ENCODE measurements around the gene NACC2.

The NACC2 gene

DNA sequence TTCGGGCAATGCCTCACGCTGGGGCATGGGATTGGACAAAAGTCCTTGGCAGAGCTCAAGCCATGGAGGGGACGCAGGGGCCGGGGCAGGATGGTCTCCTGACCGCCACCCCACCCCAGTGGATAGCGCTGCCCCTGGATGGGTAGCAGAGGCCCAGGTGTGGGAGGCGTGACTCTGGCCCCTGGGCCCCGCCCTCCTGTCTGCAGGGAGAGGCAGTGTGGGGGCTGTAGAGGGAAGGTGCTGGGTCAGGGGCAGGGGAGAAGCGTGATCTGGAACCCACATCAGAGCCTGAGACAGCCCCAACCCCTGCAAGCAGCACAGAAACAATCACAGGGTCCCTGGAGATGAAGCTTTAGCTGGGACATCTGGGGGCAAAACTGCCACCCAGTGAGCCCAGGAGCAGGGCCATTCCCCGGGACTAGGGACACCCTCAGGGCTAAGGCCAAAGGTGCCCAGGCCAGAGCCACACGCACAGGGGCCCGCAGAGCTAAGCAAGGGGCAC, 36.2 kb downstream of the NACC2 start:
- DNase-seq (ENCODE audit: low read depth): no peak
- TF ChIP-seq, protein P1, sequence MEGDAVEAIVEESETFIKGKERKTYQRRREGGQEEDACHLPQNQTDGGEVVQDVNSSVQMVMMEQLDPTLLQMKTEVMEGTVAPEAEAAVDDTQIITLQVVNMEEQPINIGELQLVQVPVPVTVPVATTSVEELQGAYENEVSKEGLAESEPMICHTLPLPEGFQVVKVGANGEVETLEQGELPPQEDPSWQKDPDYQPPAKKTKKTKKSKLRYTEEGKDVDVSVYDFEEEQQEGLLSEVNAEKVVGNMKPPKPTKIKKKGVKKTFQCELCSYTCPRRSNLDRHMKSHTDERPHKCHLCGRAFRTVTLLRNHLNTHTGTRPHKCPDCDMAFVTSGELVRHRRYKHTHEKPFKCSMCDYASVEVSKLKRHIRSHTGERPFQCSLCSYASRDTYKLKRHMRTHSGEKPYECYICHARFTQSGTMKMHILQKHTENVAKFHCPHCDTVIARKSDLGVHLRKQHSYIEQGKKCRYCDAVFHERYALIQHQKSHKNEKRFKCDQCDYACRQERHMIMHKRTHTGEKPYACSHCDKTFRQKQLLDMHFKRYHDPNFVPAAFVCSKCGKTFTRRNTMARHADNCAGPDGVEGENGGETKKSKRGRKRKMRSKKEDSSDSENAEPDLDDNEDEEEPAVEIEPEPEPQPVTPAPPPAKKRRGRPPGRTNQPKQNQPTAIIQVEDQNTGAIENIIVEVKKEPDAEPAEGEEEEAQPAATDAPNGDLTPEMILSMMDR (IDR thresholded peaks at IDR 0.05; ENCODE audit: control insufficient read depth, extremely low read depth, insufficient read depth): no peak
- H3K4me3 ChIP-seq (ENCODE audit: low read depth, low read length): no peak overlapping the region

DNA sequence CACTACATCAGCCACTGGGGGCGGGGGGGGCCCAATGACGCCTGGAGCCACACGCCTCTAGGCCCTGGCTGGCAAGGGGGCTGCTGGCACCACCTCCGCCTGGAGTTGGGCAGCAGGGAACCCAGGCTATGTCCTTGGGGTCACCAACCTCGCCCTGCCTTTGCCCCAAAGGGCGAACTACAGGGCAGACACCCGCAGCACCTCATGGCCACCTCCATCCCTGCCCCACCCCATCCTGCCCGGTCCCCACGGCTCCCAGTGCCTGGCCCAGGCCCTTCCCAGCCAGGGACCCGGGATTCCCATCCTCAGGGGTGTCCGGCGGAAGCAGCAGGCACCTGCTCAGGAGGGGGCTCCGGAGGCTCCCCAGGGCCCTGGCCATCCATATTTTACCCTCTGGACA, 37.0 kb downstream of the NACC2 start:
- TF ChIP-seq, protein P1 (IDR thresholded peaks at IDR 0.05; ENCODE audit: control insufficient read depth, extremely low read depth, insufficient read depth): no peak
- DNase-seq (ENCODE audit: low read depth): no peak
- no peak overlapping the region for H3K4me3 ChIP-seq (ENCODE audit: low read depth, low read length)

DNA sequence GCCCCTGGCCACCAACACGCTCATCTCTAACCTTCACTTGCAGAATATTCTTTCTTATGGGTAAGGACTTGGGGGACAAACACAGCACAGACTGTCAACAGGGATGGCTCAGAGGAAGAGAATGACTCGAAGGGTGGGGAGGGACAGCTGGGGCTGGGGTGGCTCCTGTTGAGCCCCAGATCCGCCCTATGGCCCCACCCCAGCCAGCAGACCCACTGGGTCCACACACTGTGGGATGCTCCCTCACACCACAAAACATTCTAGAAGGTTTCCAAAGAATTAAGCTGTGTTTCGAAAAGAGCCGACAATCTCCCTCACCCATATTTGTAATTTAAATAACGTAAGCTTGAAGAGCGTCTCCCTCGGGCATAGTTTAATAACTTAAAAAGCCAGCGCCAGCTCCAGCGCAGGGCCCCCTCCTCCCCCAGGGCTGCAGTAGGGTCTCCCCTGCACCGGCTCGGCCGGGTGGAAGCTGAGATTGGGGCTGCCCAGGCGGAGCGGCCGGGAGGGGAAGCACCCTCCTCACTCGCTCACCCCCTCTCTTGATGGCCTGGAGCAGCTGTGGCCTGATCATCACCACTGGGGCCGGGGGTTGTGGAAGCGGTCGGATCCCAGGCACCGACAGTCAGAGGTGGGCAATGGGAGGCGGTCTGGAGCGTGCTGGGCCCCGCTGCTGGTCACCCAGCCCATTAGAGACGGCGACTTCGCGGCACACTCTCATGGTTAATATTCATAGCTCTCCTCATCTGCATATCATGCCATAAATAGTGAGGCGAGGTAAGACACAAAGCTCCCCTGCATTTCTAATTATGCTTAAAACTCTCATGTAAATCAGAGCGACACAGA, 37.6 kb downstream of the NACC2 start:
- no peak overlapping the region for H3K4me3 ChIP-seq (ENCODE audit: low read depth, low read length)
- TF ChIP-seq, protein P1 (IDR thresholded peaks at IDR 0.05; ENCODE audit: control insufficient read depth, extremely low read depth, insufficient read depth): no peak
- DNase-seq (ENCODE audit: low read depth): no peak

DNA sequence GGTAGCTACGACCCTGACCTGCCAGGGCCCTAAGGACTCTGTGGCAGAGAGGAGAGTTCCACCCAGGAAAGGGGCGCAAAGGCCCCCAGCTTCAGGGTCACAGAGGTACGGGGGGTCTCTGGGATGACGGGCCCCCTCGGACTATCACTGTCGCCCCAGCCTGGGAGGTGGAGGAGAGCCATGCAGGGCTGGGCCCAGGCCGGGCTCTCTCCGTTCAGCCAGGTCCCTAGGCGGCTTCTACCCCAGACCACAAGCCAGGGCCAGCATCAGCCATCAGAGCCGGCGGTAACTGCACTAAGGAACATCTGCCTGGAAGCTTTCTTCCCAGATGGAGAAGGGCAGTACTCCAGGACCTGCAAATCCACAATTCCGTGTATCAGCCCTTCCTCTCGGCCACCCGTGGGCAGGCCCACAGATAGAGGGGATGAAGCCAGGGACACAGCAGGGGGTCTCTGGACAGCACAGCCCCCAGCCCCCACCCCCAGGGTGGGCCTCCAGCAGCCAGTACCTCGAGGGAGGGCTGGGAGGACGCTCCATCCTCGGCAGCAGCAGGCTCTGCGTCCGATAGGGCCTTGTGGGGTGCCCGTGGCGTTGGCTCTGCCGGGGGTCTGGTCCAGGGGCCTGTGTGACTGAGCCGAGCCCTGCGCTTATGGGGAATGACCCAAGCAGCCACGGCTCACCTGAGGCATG, 38.4 kb downstream of the NACC2 start:
- TF ChIP-seq, protein P1 (IDR thresholded peaks at IDR 0.05; ENCODE audit: control insufficient read depth, extremely low read depth, insufficient read depth): no peak
- DNase-seq (ENCODE audit: low read depth): no peak
- H3K4me3 ChIP-seq (ENCODE audit: low read depth, low read length): no peak overlapping the region

DNA sequence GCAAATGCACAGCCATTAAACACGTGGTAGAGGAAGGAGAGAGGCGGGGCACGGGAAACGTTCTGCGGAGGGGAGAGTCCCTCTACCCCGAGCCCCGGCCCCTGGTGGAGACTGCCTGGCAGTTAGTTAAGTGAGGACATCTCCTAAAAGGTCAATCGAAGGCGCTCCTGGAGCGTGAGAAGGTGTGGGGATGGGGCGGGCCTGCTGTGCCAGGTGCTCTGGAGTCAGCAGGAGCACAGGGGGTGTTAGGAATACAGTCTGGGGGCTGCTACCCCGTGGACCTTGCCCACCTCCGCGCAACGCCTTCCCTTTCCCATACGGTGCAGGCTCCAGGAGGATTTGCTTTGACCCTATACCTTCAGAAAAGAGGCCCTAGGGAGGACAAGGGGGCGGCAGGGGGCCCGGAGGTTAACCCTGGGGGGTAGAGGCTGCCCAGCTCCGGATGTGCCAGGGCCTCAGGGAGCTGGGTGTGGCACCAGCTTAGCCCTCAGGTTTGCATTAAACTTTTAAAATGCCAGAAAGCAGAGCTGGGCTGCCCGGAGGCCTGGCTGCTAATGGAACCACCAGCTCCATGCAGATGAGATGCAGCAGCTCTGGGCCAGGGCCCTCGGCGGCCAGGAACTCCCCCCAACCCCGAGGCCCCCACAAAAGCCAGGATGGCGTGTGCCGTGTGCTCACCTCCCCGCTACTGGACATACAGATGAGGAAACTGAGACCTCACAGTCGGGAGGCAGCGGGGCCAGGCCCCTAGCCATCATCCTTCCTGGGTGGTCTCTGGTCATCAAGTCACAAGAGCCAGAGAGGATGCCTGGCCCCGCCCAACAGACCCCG, 39.2 kb downstream of the NACC2 start:
- no peak for DNase-seq (ENCODE audit: low read depth)
- TF ChIP-seq, protein P1 (IDR thresholded peaks at IDR 0.05; ENCODE audit: control insufficient read depth, extremely low read depth, insufficient read depth): no peak
- H3K4me3 ChIP-seq (ENCODE audit: low read depth, low read length): no peak overlapping the region

DNA sequence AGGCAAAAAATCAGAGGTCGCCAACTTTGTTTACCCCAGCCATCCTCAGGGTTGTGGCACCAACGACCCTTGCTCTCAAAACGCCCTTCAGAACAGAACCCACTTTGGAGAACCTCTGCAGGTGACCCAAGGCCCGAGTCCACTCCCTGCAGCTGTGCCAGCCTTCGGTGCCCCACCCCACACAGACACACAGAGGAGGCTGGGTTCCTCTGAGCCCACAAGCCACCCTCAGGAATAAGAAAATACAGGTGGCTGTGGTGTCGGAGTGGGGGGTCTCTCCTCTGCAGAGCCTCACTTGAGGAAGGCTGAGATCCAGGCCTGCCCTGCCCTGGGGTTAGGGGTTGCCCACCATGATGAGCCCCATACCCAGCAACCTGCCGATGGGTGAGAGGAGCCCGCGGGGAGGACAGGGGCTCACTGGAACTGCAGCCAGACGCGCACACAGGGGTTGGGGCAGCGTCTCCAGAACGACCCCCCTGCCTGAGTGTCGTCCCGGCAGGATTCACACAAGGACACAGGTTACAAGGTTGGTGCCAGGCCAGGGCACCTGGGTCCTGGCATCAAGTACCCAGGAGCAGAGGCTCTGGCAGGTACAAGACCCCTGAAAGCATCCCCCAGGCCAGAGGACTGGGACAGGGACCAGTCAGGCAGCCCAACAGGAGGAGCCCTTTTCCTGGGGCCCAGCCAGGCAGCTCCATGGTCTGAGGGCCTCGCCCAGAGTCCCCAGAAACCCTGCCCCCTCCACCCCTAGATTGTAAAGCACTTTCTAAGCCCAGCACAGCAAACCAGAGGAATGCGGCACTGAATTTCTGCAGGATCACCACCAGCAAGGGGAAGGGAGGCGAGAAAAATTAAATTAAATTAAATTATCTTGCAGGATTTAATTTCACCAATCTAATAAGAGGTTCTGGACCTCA, 40.0 kb downstream of the NACC2 start:
- TF ChIP-seq, protein P1 (IDR thresholded peaks at IDR 0.05; ENCODE audit: control insufficient read depth, extremely low read depth, insufficient read depth): no peak
- H3K4me3 ChIP-seq (ENCODE audit: low read depth, low read length): no peak overlapping the region
- DNase-seq (ENCODE audit: low read depth): no peak

All from LNCaP clone FGC (cell line).